GM23338 (cell line): ENCODE data around the gene PROB1.

ENCODE experiments used
- EZH2 ChIP-seq: fragments of 200-600 bp; sonication (generic); IDR thresholded peaks from one replicate; pipeline ENCODE4 v1.8.0; 2017; ENCODE audit warnings: antibody characterized with exemption, mild to moderate bottlenecking, low read depth; ENCODE audit not compliant: unreplicated experiment
- POLR2AphosphoS5 ChIP-seq: IDR thresholded peaks from 2 replicates; pipeline ENCODE4 v1.6.1; 2016; ENCODE audit warnings: antibody characterized with exemption, low read depth
- TF ChIP-seq, protein P1 (sequence below), 2 experiments: fragments of 200-600 bp in 1 of 2; sonication (generic) in 1 of 2; conservative IDR thresholded peaks; 2 replicates each; pipeline versions ENCODE4 v1.5.1 to v1.6.1; 2016 to 2017; ENCODE audit warnings: antibody characterized with exemption in 2 of 2, low read depth in 2 of 2, mild to moderate bottlenecking in 2 of 2, moderate library complexity in 1 of 2

DNA sequence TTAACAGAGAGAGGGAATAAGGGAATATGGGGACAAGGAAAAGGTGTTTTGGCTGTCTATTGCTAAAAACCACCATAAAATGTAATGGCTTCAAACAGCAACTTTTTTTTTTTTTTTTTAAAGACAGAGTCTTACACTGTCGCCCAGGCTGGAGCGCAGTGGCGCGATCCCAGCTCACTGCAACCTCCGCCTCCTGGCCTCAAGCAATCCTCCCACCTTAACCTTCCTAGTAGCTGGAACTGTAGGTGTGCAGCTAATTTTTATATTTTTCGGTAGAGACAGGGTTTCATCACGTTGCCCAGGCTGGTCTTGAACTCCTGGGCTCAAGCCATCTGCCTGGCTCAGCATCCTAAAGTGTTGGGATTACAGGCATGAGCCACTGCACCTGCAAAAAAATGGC lies 13.3 kb upstream of the PROB1 start:
- TF ChIP-seq, protein P1, sequence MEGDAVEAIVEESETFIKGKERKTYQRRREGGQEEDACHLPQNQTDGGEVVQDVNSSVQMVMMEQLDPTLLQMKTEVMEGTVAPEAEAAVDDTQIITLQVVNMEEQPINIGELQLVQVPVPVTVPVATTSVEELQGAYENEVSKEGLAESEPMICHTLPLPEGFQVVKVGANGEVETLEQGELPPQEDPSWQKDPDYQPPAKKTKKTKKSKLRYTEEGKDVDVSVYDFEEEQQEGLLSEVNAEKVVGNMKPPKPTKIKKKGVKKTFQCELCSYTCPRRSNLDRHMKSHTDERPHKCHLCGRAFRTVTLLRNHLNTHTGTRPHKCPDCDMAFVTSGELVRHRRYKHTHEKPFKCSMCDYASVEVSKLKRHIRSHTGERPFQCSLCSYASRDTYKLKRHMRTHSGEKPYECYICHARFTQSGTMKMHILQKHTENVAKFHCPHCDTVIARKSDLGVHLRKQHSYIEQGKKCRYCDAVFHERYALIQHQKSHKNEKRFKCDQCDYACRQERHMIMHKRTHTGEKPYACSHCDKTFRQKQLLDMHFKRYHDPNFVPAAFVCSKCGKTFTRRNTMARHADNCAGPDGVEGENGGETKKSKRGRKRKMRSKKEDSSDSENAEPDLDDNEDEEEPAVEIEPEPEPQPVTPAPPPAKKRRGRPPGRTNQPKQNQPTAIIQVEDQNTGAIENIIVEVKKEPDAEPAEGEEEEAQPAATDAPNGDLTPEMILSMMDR (conservative IDR thresholded peaks at IDR 0.05; ENCODE audit: low read depth in 2 of 2) = no peak
- no peak for TF ChIP-seq POLR2AphosphoS5
- no peak for TF ChIP-seq EZH2
